ENCODE measurements around the gene PCGF3. TPM values are rescaled to one million over a fixed set of nuclear protein-coding genes. Genes with fewer than 3 reads are reported as not detected.

PCGF3 gene
- total RNA-seq, 1 donor = 43.1 TPM

DNA sequence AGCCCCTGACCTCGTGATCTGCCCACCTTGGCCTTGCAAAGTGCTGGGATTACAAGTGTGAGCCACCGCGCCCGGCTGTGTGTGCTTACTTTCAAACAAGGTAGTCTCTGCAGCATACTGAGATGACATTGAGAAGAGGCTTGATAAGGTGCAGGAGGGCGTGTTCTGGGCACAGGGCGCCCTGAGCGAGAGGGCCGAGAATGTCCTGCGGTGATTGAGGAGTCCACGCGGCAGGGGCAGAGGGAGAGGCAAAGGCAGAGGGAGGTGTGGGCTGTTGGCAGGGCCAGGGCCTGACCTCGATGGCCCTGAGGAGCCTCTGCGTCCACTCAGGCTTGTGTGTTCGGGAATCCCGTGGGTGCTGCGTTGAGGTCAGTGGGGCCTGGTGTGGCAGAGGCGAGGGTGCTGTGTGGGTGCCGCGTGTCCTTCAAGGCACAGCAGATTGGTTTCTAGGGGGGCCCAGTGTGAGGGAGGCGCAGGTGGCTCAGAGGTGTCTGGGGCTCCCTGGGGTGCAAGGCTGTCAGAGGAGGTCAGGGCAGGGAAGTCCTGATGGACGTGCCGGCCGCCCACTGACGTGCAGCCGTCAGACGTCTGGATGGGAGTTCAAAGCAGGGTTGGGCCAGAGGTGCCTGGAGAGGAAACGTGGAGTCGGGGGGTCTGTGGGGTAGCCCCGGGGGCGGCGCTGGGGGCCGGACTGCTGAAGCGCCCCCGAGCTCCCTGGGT lies 12.1 kb downstream of the PCGF3 start:
- TF ChIP-seq, protein P1, sequence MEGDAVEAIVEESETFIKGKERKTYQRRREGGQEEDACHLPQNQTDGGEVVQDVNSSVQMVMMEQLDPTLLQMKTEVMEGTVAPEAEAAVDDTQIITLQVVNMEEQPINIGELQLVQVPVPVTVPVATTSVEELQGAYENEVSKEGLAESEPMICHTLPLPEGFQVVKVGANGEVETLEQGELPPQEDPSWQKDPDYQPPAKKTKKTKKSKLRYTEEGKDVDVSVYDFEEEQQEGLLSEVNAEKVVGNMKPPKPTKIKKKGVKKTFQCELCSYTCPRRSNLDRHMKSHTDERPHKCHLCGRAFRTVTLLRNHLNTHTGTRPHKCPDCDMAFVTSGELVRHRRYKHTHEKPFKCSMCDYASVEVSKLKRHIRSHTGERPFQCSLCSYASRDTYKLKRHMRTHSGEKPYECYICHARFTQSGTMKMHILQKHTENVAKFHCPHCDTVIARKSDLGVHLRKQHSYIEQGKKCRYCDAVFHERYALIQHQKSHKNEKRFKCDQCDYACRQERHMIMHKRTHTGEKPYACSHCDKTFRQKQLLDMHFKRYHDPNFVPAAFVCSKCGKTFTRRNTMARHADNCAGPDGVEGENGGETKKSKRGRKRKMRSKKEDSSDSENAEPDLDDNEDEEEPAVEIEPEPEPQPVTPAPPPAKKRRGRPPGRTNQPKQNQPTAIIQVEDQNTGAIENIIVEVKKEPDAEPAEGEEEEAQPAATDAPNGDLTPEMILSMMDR (IDR thresholded peaks at IDR 0.05; ENCODE audit: extremely low read depth, low read depth, low read length) = no peak
- H4K20me1 ChIP-seq (ENCODE audit: insufficient read depth, low read length) = peaks cover 64% of the 10 kb centered on the region

DNA sequence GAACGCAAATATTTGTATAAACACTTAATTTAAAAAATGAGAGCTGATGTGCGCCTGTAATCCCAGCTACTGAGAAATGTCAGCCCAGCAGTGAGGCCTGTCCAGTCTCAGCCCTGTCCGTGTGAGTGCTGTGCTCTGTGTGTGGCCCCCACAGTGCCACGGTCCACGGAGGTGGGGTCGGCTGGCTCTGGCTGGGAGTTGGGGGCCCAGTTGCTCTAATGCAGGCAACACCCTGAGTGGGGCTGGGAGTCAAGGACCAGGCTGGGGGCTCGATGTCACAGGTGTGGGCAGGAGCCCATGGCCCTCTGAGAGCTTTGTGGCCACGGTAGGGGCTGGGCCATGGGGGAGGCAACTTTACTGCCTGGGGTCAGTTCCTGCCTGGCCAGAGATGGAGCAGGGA lies 12.8 kb downstream of the PCGF3 start:
- Histone ChIP-seq H3K4me3 (ENCODE audit: insufficient read depth, low read length) (no peak overlapping the region), H3K79me2 (ENCODE audit: insufficient read depth, low read length) (peaks cover 86% of the 10 kb centered on the region), H3K4me1 (ENCODE audit: insufficient read depth, low read length) (no peaks in the 10 kb centered on the region), H3K36me3 (ENCODE audit: insufficient read depth, low read length) (peaks cover under 1% of the 10 kb centered on the region), H2AFZ (ENCODE audit: low read length) (no peak overlapping the region), H3K4me2 (ENCODE audit: insufficient read depth, low read length) (no peak overlapping the region), H4K20me1 (ENCODE audit: insufficient read depth, low read length) (peaks cover 59% of the 10 kb centered on the region), H3K27me3 (ENCODE audit: insufficient read depth, low read length) (no peaks in the 10 kb centered on the region), H3K9me3 (ENCODE audit: low read depth, low read length) (no peaks in the 10 kb centered on the region), H3K27ac (ENCODE audit: low read depth, low read length) (no peak overlapping the region)
- no peak for DNase-seq (ENCODE audit: insufficient read length, low spot score, missing footprints)
- TF ChIP-seq, protein P1 (IDR thresholded peaks at IDR 0.05; ENCODE audit: extremely low read depth, low read depth, low read length) = no peak

More for the DNA sequence above, 12.1 kb downstream of the PCGF3 start:
- no peak overlapping the region for H3K27ac ChIP-seq (ENCODE audit: low read depth, low read length)
- no peaks in the 10 kb centered on the region for H3K27me3 ChIP-seq (ENCODE audit: insufficient read depth, low read length)
- H3K4me1 ChIP-seq (ENCODE audit: insufficient read depth, low read length) = no peaks in the 10 kb centered on the region
- no peak for DNase-seq (ENCODE audit: insufficient read length, low spot score, missing footprints)
- H3K79me2 ChIP-seq (ENCODE audit: insufficient read depth, low read length) = peaks cover 86% of the 10 kb centered on the region
- H3K4me3 ChIP-seq (ENCODE audit: insufficient read depth, low read length) = no peak overlapping the region
- H3K4me2 ChIP-seq (ENCODE audit: insufficient read depth, low read length) = no peak overlapping the region
- H3K36me3 ChIP-seq (ENCODE audit: insufficient read depth, low read length) = no peaks in the 10 kb centered on the region
- H2AFZ ChIP-seq (ENCODE audit: low read length) = no peak overlapping the region
- H3K9me3 ChIP-seq (ENCODE audit: low read depth, low read length) = no peaks in the 10 kb centered on the region

- no peak overlapping the region for H3K4me2 ChIP-seq (ENCODE audit: insufficient read depth, low read length)
- no peaks in the 10 kb centered on the region for H3K27me3 ChIP-seq (ENCODE audit: insufficient read depth, low read length)
- DNase-seq (ENCODE audit: insufficient read length, low spot score, missing footprints) = no peak
- TF ChIP-seq, protein P1 (IDR thresholded peaks at IDR 0.05; ENCODE audit: extremely low read depth, low read depth, low read length) = no peak
- no peak overlapping the region for H3K27ac ChIP-seq (ENCODE audit: low read depth, low read length)
- H3K9me3 ChIP-seq (ENCODE audit: low read depth, low read length) = no peaks in the 10 kb centered on the region
- no peak overlapping the region for H2AFZ ChIP-seq (ENCODE audit: low read length)
- peaks cover 53% of the 10 kb centered on the region for H4K20me1 ChIP-seq (ENCODE audit: insufficient read depth, low read length)
- peaks cover 3% of the 10 kb centered on the region for H3K36me3 ChIP-seq (ENCODE audit: insufficient read depth, low read length)
- no peaks in the 10 kb centered on the region for H3K4me1 ChIP-seq (ENCODE audit: insufficient read depth, low read length)
- H3K79me2 ChIP-seq (ENCODE audit: insufficient read depth, low read length) = peaks cover 85% of the 10 kb centered on the region
- H3K4me3 ChIP-seq (ENCODE audit: insufficient read depth, low read length) = no peak overlapping the region
These were observed 14.7 kb downstream of the PCGF3 start for GRCh38 chr4:720111-720860.

All from osteoblast (primary cell).